Measurements from ENCODE around the gene DUSP1.

Gene DUSP1

DNA sequence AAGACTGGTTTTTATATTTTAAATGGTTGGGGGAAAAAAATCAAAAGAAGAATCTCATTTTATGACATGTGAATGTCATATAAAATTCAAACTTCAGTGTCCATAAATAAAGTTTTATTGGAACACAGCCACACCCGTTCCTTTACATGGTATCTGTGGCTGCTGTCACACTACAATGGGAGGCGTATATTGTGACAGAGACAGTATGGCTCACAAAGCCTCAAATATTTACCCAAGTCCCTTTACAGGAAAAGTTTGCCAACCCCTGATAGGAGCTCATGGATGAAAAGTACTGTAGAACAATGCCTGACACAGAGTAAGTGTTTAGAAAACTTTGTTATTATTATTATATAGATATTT, 5.2 kb upstream of the DUSP1 start:
- Mint-ChIP-seq H3K9me3 (no peaks in the 10 kb centered on the region), H3K4me1 (peaks cover 21% of the 10 kb centered on the region), H3K4me3 (no peak overlapping the region), H3K36me3 (no peaks in the 10 kb centered on the region), H3K27me3 (no peaks in the 10 kb centered on the region), H3K27ac (peak overlapping the region; percentile 98)
- DNase-seq (ENCODE audit: low spot score in 2 of 2) (no peak), ATAC-seq (ENCODE audit: low read depth) (no peak)

DNA sequence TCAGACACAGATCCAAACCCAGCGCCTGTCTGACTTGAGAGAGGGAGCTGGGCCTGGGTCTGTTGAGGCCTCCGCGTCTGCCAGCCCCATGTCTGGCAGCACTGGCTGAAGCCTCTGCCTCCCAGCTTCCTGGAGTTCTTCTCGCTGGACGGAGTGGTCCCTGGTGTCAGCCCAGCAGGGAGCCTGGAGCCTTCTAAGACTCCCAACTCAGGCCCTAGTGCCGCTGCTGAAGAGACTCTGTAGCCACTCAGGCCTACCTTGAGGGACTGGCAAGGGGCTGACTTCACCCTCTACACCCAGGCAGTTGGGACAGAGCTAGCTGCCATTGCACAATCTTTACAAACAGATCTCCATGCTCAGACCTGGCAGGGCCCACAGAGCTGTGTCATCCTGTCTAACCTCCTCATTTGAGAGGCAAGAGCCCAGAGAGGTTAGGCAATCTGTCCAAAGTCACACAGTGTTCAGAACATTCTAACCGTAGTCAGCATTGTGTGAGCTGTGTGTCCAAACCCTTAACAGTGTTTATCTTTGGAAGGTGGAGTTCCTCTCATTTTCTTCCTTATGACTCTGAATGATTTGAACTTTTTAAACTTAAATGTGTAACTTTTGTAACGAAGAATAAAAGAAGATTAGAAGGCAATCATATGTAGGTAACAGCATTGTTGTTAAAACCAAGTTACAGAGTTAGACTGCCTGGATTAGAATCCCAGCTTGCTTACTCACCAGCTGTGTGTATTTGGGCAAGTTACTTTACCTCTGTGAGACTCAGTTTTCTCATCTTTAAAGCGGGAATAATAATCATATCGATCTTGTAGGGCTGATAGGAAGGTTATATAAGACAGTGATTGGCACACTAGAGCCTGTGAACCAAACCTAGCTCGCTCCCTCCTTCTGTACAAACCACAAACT, 4.6 kb upstream of the DUSP1 start:
- Mint-ChIP-seq H3K27ac (peak overlapping the region; percentile 100), H3K36me3 (no peaks in the 10 kb centered on the region), H3K27me3 (no peaks in the 10 kb centered on the region), H3K4me3 (no peak overlapping the region), H3K4me1 (peaks cover 21% of the 10 kb centered on the region), H3K9me3 (no peaks in the 10 kb centered on the region)
- DNase-seq (ENCODE audit: low spot score in 2 of 2) (no peak), ATAC-seq (ENCODE audit: low read depth) (no peak)

- Mint-ChIP-seq H3K27ac (peak overlapping the region; percentile 100), H3K27me3 (no peaks in the 10 kb centered on the region), H3K4me3 (no peak overlapping the region), H3K9me3 (no peaks in the 10 kb centered on the region), H3K4me1 (peaks cover 24% of the 10 kb centered on the region), H3K36me3 (peaks cover 4% of the 10 kb centered on the region)
- DNase-seq (ENCODE audit: low spot score in 2 of 2) (no peak), ATAC-seq (ENCODE audit: low read depth) (no peak)
These were observed 3.7 kb upstream of the DUSP1 start for GRCh38 chr5:172774561-172775315.

DNA sequence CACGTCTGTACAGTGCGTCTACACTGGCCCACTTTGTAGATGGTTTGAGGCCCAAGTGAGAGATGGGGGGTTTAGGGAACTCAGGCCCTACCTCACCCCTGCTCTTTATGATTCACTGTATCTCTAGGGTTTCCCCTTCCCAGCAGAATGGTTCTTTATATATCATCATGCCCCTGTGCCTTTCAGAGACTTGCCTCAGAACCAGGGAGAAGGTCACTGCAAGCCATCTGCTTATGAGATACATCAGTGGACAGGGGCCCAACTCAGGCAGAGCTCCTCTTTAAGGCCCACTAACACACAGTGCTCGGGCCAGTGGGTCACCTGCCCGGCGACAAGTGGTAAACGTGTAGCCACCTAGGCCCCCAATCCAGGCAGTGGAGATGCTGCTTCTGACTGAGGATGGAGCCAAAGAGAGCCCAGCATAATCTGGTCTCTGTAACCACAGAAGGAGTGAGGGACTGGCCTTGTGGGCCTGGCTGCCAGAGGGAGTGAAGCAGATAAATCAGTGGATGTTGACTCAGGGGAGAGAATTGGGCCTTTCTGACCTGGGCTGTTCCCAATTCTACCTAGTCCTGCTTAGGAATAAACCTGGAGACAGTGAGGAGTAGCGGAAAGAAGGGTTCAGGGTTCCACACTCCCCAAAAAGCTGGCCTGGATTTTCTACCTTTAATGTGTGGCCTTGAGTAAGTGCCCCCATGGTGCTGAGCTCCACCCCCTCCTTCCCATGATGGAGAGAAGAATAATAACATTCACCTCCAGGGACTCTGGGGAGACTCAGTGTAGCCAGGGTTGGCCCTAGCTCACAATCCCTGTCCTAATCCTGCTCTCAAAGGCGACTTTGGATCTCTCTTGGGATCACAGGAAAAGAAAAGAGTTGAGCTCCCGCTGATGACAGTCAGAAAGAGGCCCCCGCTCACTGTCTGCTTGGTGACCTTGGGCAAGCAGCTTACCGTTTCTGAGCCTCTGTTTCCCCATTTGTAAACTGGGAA, 2.8 kb upstream of the DUSP1 start:
- Mint-ChIP-seq H3K4me3 (peak overlapping the region; percentile 29), H3K27ac (peak overlapping the region; percentile 100), H3K36me3 (peaks cover 7% of the 10 kb centered on the region), H3K9me3 (no peaks in the 10 kb centered on the region), H3K4me1 (peaks cover 27% of the 10 kb centered on the region), H3K27me3 (no peaks in the 10 kb centered on the region)
- no peak for DNase-seq (ENCODE audit: low spot score in 2 of 2)
- no peak for ATAC-seq (ENCODE audit: low read depth)

DNA sequence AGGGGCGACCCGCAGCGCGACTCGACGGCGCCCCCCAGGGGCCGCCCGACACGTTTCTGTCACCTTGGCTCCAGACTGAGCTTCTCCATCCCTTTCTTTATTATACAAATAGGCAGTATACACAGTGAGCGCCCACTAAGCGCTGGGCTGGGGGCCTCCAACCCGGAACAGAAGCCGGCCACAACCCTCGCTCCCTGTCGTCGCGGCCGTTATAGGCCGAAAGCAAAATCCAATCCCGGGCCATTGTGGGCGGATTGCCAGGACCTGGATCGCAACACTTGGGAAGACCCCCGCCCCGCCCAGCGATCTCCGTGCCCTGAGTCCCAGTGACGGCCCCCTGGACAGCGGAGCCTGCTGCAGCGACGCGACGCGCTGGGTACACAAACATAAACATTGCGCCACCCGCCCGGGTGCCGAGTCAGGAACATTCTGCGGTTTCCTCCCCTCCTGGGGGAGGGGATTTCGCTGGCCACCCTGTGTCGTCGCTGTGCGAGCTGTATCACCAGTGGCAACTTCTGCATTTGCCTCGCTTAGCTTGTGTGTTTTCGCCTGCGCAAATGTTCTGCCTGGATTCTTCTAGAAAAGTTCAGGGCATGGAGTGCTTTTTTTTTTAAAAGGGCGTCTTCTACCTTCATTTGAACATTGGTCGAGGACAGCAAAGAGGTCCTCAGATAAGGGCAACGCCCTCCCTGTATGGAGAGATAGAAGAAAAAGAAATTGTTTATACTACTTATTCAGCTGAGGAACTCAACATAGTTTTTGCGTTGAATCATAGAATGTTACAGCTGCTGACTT, 1.3 kb upstream of the DUSP1 start:
- Mint-ChIP-seq H3K27me3 (no peaks in the 10 kb centered on the region), H3K9me3 (no peaks in the 10 kb centered on the region), H3K4me1 (peaks cover 28% of the 10 kb centered on the region), H3K27ac (peak overlapping the region; percentile 100), H3K4me3 (peak overlapping the region; percentile 95), H3K36me3 (peaks cover 16% of the 10 kb centered on the region)
- DNase-seq (ENCODE audit: low spot score in 2 of 2) (peak; percentile 87 to 93), ATAC-seq (ENCODE audit: low read depth) (peak; percentile 60)

- ATAC-seq (ENCODE audit: low read depth) (no peak), DNase-seq (ENCODE audit: low spot score in 2 of 2) (peak in 1 of 2 donors; percentile 81)
- H3K4me1 Mint-ChIP-seq = peaks cover 25% of the 10 kb centered on the region
- H3K27ac Mint-ChIP-seq = peak overlapping the region; percentile 100
- no peaks in the 10 kb centered on the region for H3K27me3 Mint-ChIP-seq
- peaks cover 16% of the 10 kb centered on the region for H3K36me3 Mint-ChIP-seq
- no peaks in the 10 kb centered on the region for H3K9me3 Mint-ChIP-seq
- peak overlapping the region; percentile 95 for H3K4me3 Mint-ChIP-seq
These were observed 580 bp upstream of the DUSP1 start for GRCh38 chr5:172771439-172772111.

DNA sequence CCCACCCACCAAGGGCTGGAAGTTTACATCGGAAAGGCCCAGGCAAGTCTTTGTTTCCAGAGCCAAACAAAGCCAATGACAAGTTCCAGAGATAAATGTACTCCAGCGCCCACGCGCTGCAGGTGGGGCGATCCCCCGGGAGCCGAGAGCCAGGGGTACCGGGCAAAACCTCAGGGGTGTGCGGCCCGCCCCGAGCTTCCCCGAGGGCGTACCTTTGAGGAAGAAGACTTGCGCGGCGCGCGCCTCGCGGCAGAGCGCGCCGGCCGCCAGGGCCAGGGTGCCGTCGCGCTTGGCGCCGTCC, 671 bp downstream of the DUSP1 start:
- Mint-ChIP-seq H3K36me3 (peaks cover 16% of the 10 kb centered on the region), H3K4me3 (peak overlapping the region; percentile 92), H3K27me3 (no peaks in the 10 kb centered on the region), H3K27ac (peak overlapping the region; percentile 100), H3K4me1 (peaks cover 32% of the 10 kb centered on the region), H3K9me3 (no peaks in the 10 kb centered on the region)
- DNase-seq (ENCODE audit: low spot score in 2 of 2) = peak in 1 of 2 donors; percentile 52
- ATAC-seq (ENCODE audit: low read depth) = no peak

- Mint-ChIP-seq H3K4me3 (peak overlapping the region; percentile 92), H3K27ac (peak overlapping the region; percentile 100), H3K36me3 (peaks cover 16% of the 10 kb centered on the region), H3K4me1 (peaks cover 34% of the 10 kb centered on the region), H3K27me3 (no peaks in the 10 kb centered on the region), H3K9me3 (no peaks in the 10 kb centered on the region)
- DNase-seq (ENCODE audit: low spot score in 2 of 2) = peak; percentile 32 to 57
- no peak for ATAC-seq (ENCODE audit: low read depth)
These were observed 1.2 kb downstream of the DUSP1 start for GRCh38 chr5:172769616-172770373.

DNA sequence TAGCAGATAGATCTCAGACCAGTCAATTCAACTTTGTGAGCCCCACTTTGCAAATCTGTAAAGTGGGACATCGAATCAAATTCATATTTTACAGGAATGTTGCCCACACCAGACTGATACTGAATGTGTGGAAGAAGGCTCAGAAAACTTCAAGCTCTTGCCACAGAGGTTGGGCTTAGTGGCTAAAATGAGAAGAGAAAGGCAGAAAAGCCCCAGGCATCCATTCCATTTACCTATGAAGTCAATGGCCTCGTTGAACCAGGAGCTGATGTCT, 1.7 kb downstream of the DUSP1 start:
- H3K27ac Mint-ChIP-seq = peak overlapping the region; percentile 100

DNA sequence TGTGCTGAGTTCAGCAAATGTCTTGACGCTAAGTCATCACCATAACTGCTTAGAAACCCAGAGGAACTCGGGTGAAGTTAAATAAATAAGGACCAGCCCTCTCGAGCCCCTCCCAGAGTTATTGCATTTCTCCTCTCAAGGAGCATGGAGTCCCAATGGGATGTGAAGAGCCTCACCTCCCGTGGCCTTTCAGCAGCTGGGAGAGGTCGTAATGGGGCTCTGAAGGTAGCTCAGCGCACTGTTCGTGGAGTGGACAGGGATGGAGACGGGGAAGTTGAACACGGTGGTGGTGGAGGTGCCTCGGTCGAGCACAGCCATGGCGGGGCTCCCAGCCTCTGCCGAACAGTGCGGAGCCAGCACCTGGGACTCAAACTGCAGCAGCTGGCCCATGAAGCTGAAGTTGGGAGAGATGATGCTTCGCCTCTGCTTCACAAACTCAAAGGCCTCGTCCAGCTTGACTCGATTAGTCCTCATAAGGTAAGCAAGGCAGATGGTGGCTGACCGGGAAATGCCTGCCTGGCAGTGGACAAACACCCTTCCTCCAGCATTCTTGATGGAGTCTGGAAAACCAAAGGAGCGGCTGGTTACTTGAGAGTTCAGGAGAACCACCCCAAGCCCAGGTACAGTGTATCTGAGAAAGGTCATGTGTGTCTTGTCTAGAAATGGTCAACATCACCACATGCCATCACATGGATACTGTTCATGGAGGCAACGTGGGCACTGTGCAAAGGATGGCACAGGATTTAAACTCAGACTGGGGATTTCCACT, 2.2 kb downstream of the DUSP1 start:
- H3K27ac Mint-ChIP-seq = peak overlapping the region; percentile 100
- ATAC-seq (ENCODE audit: low read depth) (no peak), DNase-seq (ENCODE audit: low spot score in 2 of 2) (peak; percentile 52 to 59)
- H3K36me3 Mint-ChIP-seq = peaks cover 16% of the 10 kb centered on the region
- peak overlapping the region; percentile 92 for H3K4me3 Mint-ChIP-seq
- no peaks in the 10 kb centered on the region for H3K27me3 Mint-ChIP-seq
- peaks cover 36% of the 10 kb centered on the region for H3K4me1 Mint-ChIP-seq
- H3K9me3 Mint-ChIP-seq = no peaks in the 10 kb centered on the region

More for the DNA sequence above, 1.7 kb downstream of the DUSP1 start:
- Mint-ChIP-seq H3K4me1 (peaks cover 33% of the 10 kb centered on the region), H3K36me3 (peaks cover 16% of the 10 kb centered on the region), H3K27me3 (no peaks in the 10 kb centered on the region), H3K4me3 (peak overlapping the region; percentile 92), H3K9me3 (no peaks in the 10 kb centered on the region)
- no peak for ATAC-seq (ENCODE audit: low read depth)
- DNase-seq (ENCODE audit: low spot score in 2 of 2) = peak in 1 of 2 donors; percentile 37

DNA sequence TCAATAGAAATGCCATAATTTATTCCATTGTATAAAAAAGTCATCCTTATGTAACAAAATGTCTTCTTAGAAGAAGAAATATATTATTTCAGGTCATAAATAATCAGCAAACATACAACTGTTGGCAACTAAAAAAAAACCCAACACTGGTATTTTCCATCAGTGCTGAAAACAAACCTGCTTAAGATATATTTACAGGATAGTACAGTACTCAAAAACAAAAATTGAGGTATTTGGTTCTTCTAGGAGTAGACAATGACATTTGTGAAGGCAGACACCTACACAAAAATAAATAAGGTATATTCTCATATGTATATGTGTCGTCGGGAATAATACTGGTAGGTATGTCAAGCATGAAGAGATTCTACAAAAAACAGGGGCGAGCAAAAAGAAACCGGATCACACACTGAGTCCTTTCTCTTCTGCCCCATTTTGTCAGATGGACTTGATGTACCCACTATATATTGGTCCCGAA, 2.9 kb downstream of the DUSP1 start:
- no peak for DNase-seq (ENCODE audit: low spot score in 2 of 2)
- H3K27me3 Mint-ChIP-seq = no peaks in the 10 kb centered on the region
- H3K4me3 Mint-ChIP-seq = peak overlapping the region; percentile 92
- no peaks in the 10 kb centered on the region for H3K9me3 Mint-ChIP-seq
- peaks cover 38% of the 10 kb centered on the region for H3K4me1 Mint-ChIP-seq
- peak overlapping the region; percentile 100 for H3K27ac Mint-ChIP-seq
- peaks cover 16% of the 10 kb centered on the region for H3K36me3 Mint-ChIP-seq
- ATAC-seq (ENCODE audit: low read depth) = no peak

Data from memory B cell (primary cell).